H1 (cell line): ENCODE data around the gene ERP29. TPM values are rescaled to one million over a fixed set of nuclear protein-coding genes. Genes with fewer than 3 reads are reported as not detected.

Source experiments
- CTCF ChIA-PET: fragments of 300-600 bp; sonication (Branson Sonifier 250); formaldehyde crosslinking; loops from one replicate; lab custom pipeline; 2021; ENCODE audit not compliant: partially characterized antibody; lab: Charles Lee
- POLR2A ChIA-PET: fragments of 300-600 bp; sonication (Branson Sonifier 250); formaldehyde crosslinking; loops from one replicate; lab custom pipeline; 2021; ENCODE audit warnings: inconsistent platforms; ENCODE audit not compliant: partially characterized antibody; lab: Charles Lee
- DNase-seq, 2 experiments: peaks; one replicate each; pipeline versions ENCODE4 v3.0.0 to v3.0.0-alpha.2; 2010 to 2022; ENCODE audit warnings: low spot score in 2 of 2, low read depth in 1 of 2, mixed read lengths in 1 of 2
- FAIRE-seq: peaks from 2 replicates; lab custom pipeline; 2011; peaks lifted over from hg19 to GRCh38; lab: Jason Lieb, UNC
- H2AFZ ChIP-seq: 2 replicates; pipeline ENCODE4 v1.8.1; 2012; ENCODE audit warnings: low read length, inconsistent platforms
- H2AK5ac ChIP-seq: 2 replicates; pipeline ENCODE4 v1.6.1; 2013; ENCODE audit warnings: low read depth, low read length
- H2BK120ac ChIP-seq: replicated peaks from 2 replicates; pipeline ENCODE3; 2013; ENCODE audit warnings: low read depth, low read length, inconsistent platforms
- H2BK12ac ChIP-seq: 2 replicates; pipeline ENCODE4 v1.6.1; 2013; ENCODE audit warnings: low read depth, low read length
- H2BK15ac ChIP-seq: 2 replicates; pipeline ENCODE4 v1.6.1; 2013; ENCODE audit warnings: low read length
- H2BK20ac ChIP-seq: 2 replicates; pipeline ENCODE4 v1.6.1; 2013; ENCODE audit warnings: low read length
- H2BK5ac ChIP-seq: 2 replicates; pipeline ENCODE4 v1.6.1; 2013; ENCODE audit warnings: low read depth, low read length
- H3K14ac ChIP-seq: 2 replicates; pipeline ENCODE4 v1.6.1; 2013; ENCODE audit warnings: inconsistent platforms; ENCODE audit not compliant: insufficient read length
- H3K18ac ChIP-seq: 2 replicates; pipeline ENCODE4 v1.6.1; 2013; ENCODE audit warnings: low read length; ENCODE audit errors: extremely low read depth
- H3K23ac ChIP-seq: 2 replicates; pipeline ENCODE4 v1.6.1; 2013; ENCODE audit warnings: inconsistent platforms; ENCODE audit not compliant: insufficient read length
- H3K23me2 ChIP-seq: 2 replicates; pipeline ENCODE4 v1.6.1; 2013; ENCODE audit warnings: low read depth, low read length
- H3K27ac ChIP-seq: 2 replicates; pipeline ENCODE4 v1.6.1; 2011; ENCODE audit warnings: low read depth, low read length, inconsistent platforms
- H3K27me3 ChIP-seq, 4 experiments: replicated peaks in 1 of 4; 1 replicate in 1 of 4; 2 replicates in 3 of 4; pipeline versions ENCODE4 v1.6.1 to v1.8.1; 2011 to 2013; ENCODE audit warnings: low read length in 3 of 4, mild to moderate bottlenecking in 3 of 4, inconsistent platforms in 2 of 4, mixed read lengths in 2 of 4, moderate library complexity in 1 of 4; ENCODE audit not compliant: control insufficient read depth in 3 of 4, insufficient read depth in 3 of 4; ENCODE audit errors: extremely low read depth in 1 of 4
- H3K36me3 ChIP-seq, 4 experiments: 2 replicates each; pipeline versions ENCODE4 v1.6.1 to v1.8.1; 2011 to 2013; ENCODE audit warnings: mild to moderate bottlenecking in 4 of 4, low read length in 3 of 4, moderate library complexity in 2 of 4, control low read depth in 1 of 4, inconsistent platforms in 1 of 4; ENCODE audit not compliant: insufficient read depth in 4 of 4, control insufficient read depth in 2 of 4
- H3K4ac ChIP-seq: replicated peaks from 2 replicates; pipeline ENCODE3; 2013; ENCODE audit warnings: low read length, low read depth, mixed read lengths, inconsistent platforms; ENCODE audit not compliant: insufficient read length
- H3K4me1 ChIP-seq, 4 experiments: replicated peaks in 1 of 4; 1 replicate in 1 of 4; 2 replicates in 3 of 4; pipeline versions ENCODE4 v1.6.1 to v1.8.1; 2011 to 2013; ENCODE audit warnings: low read length in 3 of 4, inconsistent platforms in 2 of 4, mixed read lengths in 1 of 4; ENCODE audit not compliant: insufficient read depth in 4 of 4, control insufficient read depth in 3 of 4
- H3K4me2 ChIP-seq, 2 experiments: 2 replicates each; pipeline versions ENCODE4 v1.6.1 to v1.8.1; 2011 to 2013; ENCODE audit warnings: low read depth in 2 of 2, low read length in 2 of 2, control low read depth in 1 of 2, inconsistent platforms in 1 of 2, mild to moderate bottlenecking in 1 of 2; ENCODE audit not compliant: insufficient read depth in 1 of 2
- H3K4me3 ChIP-seq, 4 experiments: fragments of 200-600, 300-600 bp in 1 of 4; sonication (generic), shearing (Covaris generic), sonication (Bioruptor Twin) in 1 of 4; 2 replicates each; pipeline versions ENCODE4 v1.5.1 to v1.8.1; 2011 to 2016; ENCODE audit warnings: low read length in 4 of 4, low read depth in 3 of 4, control low read depth in 2 of 4, inconsistent platforms in 2 of 4, mild to moderate bottlenecking in 2 of 4, mixed read lengths in 1 of 4, moderate library complexity in 1 of 4; ENCODE audit not compliant: insufficient read depth in 2 of 4; ENCODE audit errors: extremely low read depth in 1 of 4
- H3K56ac ChIP-seq: replicated peaks from 2 replicates; pipeline ENCODE3; 2013; ENCODE audit warnings: low read depth, mild to moderate bottlenecking, mixed read lengths, low read length, inconsistent platforms; ENCODE audit not compliant: insufficient read length
- H3K79me1 ChIP-seq: 2 replicates; pipeline ENCODE4 v1.6.1; 2013; ENCODE audit warnings: low read depth, low read length, control low read depth
- H3K79me2 ChIP-seq, 2 experiments: 2 replicates each; pipeline versions ENCODE4 v1.6.1 to v1.8.1; 2012 to 2013; ENCODE audit warnings: low read length in 2 of 2, mild to moderate bottlenecking in 2 of 2, inconsistent platforms in 1 of 2; ENCODE audit not compliant: insufficient read depth in 2 of 2, control insufficient read depth in 1 of 2
- H3K9ac ChIP-seq, 4 experiments: replicated peaks in 1 of 4; 1 replicate in 1 of 4; 2 replicates in 3 of 4; pipeline versions ENCODE4 v1.6.1 to v1.8.1; 2011 to 2013; ENCODE audit warnings: low read depth in 3 of 4, low read length in 3 of 4, control low read depth in 2 of 4, mild to moderate bottlenecking in 2 of 4, moderate library complexity in 2 of 4, inconsistent platforms in 1 of 4; ENCODE audit errors: extremely low read depth in 1 of 4
- H3K9me3 ChIP-seq, 2 experiments: 2 replicates each; pipeline versions ENCODE4 v1.6.1 to v1.8.1; 2012 to 2013; ENCODE audit warnings: mild to moderate bottlenecking in 2 of 2, moderate library complexity in 2 of 2, control low read depth in 1 of 2, inconsistent platforms in 1 of 2, low read depth in 1 of 2, low read length in 1 of 2, mixed read lengths in 1 of 2; ENCODE audit not compliant: insufficient read depth in 2 of 2
- H4K20me1 ChIP-seq, 2 experiments: replicated peaks in 1 of 2; 2 replicates each; pipeline versions ENCODE3 to v1.8.1; 2011 to 2013; ENCODE audit warnings: inconsistent platforms in 2 of 2, low read length in 2 of 2, mild to moderate bottlenecking in 1 of 2; ENCODE audit not compliant: insufficient read depth in 2 of 2, control insufficient read depth in 1 of 2
- H4K5ac ChIP-seq: 2 replicates; pipeline ENCODE4 v1.6.1; 2013; ENCODE audit warnings: low read length, low read depth, mixed read lengths, inconsistent platforms; ENCODE audit not compliant: insufficient read length
- H4K8ac ChIP-seq: 2 replicates; pipeline ENCODE4 v1.8.0; 2013; ENCODE audit warnings: mild to moderate bottlenecking, moderate library complexity, low read length, inconsistent platforms; ENCODE audit not compliant: insufficient read depth; ENCODE audit errors: extremely low read depth
- H4K91ac ChIP-seq: replicated peaks from 2 replicates; pipeline ENCODE3; 2013; ENCODE audit warnings: low read length, mixed read lengths, inconsistent platforms; ENCODE audit not compliant: insufficient read length
- BACH1 ChIP-seq: IDR thresholded peaks from 2 replicates; pipeline ENCODE4 v1.6.1; 2012; ENCODE audit warnings: low read length, improper control_type of control experiment
- CREB1 ChIP-seq: IDR thresholded peaks from 2 replicates; pipeline ENCODE4 v1.6.1; 2012; ENCODE audit warnings: inconsistent platforms
- CTBP2 ChIP-seq: IDR thresholded peaks from 2 replicates; pipeline ENCODE4 v1.7.0; 2011; ENCODE audit warnings: borderline replicate concordance, mild to moderate bottlenecking, moderate library complexity, mixed read lengths, low read length; ENCODE audit not compliant: insufficient read depth, insufficient read length
- EP300 ChIP-seq, 2 experiments: IDR thresholded peaks; 1 replicate in 1 of 2; 2 replicates in 1 of 2; pipeline ENCODE4 v1.6.1; 2011 to 2012; ENCODE audit warnings: low read depth in 2 of 2, low read length in 2 of 2, mild to moderate bottlenecking in 2 of 2, borderline replicate concordance in 1 of 2, inconsistent platforms in 1 of 2, moderate library complexity in 1 of 2
- GTF2F1 ChIP-seq: IDR thresholded peaks from 2 replicates; pipeline ENCODE4 v1.6.1; 2012; ENCODE audit warnings: low read depth, low read length, improper control_type of control experiment, borderline replicate concordance
- JUN ChIP-seq: IDR thresholded peaks from 2 replicates; pipeline ENCODE4 v1.6.1; 2011; ENCODE audit warnings: low read depth, mild to moderate bottlenecking, improper control_type of control experiment, low read length
- KDM4A ChIP-seq: IDR thresholded peaks from one replicate; pipeline ENCODE4 v1.7.1; 2012; ENCODE audit warnings: low read depth, mild to moderate bottlenecking, moderate library complexity, low read length, inconsistent platforms; ENCODE audit not compliant: severe bottlenecking
- KDM5A ChIP-seq: fragments of 200-600 bp; IDR thresholded peaks from 2 replicates; pipeline ENCODE4 v1.7.1; 2012; ENCODE audit warnings: mild to moderate bottlenecking, low read length, inconsistent platforms, mixed read lengths
- MAX ChIP-seq: IDR thresholded peaks from 2 replicates; pipeline ENCODE4 v1.6.1; 2012; ENCODE audit warnings: inconsistent platforms
- NRF1 ChIP-seq: IDR thresholded peaks from 2 replicates; pipeline ENCODE4 v1.6.1; 2011; ENCODE audit warnings: mild to moderate bottlenecking, low read depth, low read length, improper control_type of control experiment
- POLR2AphosphoS5 ChIP-seq: IDR thresholded peaks from 2 replicates; pipeline ENCODE4 v1.6.1; 2011; ENCODE audit warnings: low read depth, low read length
- RBBP5 ChIP-seq: IDR thresholded peaks from 2 replicates; pipeline ENCODE4 v1.7.1; 2012; ENCODE audit warnings: low read depth, mild to moderate bottlenecking, inconsistent platforms, low read length, moderate library complexity, borderline replicate concordance
- RFX5 ChIP-seq: IDR thresholded peaks from 2 replicates; pipeline ENCODE4 v1.6.1; 2011; ENCODE audit warnings: low read depth, low read length, improper control_type of control experiment, borderline replicate concordance
- SP1 ChIP-seq: IDR thresholded peaks from 2 replicates; pipeline ENCODE4 v1.6.1; 2011; ENCODE audit warnings: low read depth, low read length
- USF2 ChIP-seq: IDR thresholded peaks from 2 replicates; pipeline ENCODE4 v1.6.1; 2011; ENCODE audit warnings: low read length, improper control_type of control experiment
- polyA plus RNA-seq, 7 experiments: library from polyadenylated mRNA; depleted of rRNA in 3 of 7; stranded (reverse) in 5 of 7; unstranded in 2 of 7; fragments of >200 nt in 5 of 7; fragments of 200-250 nt in 2 of 7; gene quantifications; 1 replicate in 5 of 7; 2 replicates in 1 of 7; 4 replicates in 1 of 7; pipeline versions ENCODE4 v1.2.1 to v1.2.3, GENCODE V29; 2011 to 2013; ENCODE audit warnings: missing spikeins in 2 of 7, mixed read lengths in 2 of 7
- total RNA-seq: library from RNA; stranded (reverse); fragmentation: NEBNext Ultra II Directional; extraction: Animal tissue kit (Norgen Biotek cat#: 25700); gene quantifications from 2 replicates; pipeline ENCODE4 v1.2.1, GENCODE V29; 2021

The ERP29 gene
- total and polyA plus RNA-seq, 2 of the 8 experiments (the other 6 are each of a cell fraction or from before 2014, with no cell fraction given): 88.7 to 171 TPM

DNA sequence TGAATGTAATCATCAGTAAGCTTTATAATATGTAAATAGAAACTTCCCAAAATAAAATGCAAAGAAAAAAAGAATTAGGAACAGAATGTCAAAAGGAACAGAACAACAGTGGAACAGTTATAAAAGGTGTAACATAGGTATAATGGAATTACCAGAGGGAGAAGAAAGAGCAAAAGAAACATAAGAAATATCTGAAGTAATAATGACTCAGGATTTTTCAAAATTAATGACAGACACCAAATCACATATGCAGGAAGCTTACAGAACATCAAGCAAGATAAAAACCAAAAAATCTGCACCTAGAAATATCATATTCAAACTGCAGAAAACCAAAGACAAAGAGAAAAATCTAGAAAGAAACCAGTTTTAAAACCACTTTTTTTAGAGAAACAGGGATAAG lies 36.4 kb upstream of the ERP29 start:
- ChIA-PET POLR2A (no interaction called here), CTCF (no interaction called here)
- no peak for FAIRE-seq
- TF ChIP-seq JUN (no peak), RBBP5 (no peak), MAX (no peak), EP300 (IDR thresholded peaks at IDR 0.05; ENCODE audit: borderline replicate concordance in 1 of 2, low read depth in 2 of 2, low read length in 2 of 2) (no peak), CREB1 (no peak), USF2 (no peak), GTF2F1 (no peak), BACH1 (no peak), SP1 (no peak), RFX5 (no peak), NRF1 (no peak), CTBP2 (no peak), KDM4A (no peak), POLR2AphosphoS5 (no peak), KDM5A (no peak)

More for the DNA sequence above, 36.4 kb upstream of the ERP29 start:
- Histone ChIP-seq H2BK15ac (no peak overlapping the region), H2BK120ac (no peak overlapping the region), H3K23ac (no peak overlapping the region), H4K91ac (no peak overlapping the region), H3K9me3 (no peaks in the 10 kb centered on the region), H3K4me1 (no peaks in the 10 kb centered on the region), H3K14ac (no peak overlapping the region), H3K4me2 (no peak overlapping the region), H2BK5ac (no peak overlapping the region), H2BK20ac (no peak overlapping the region), H3K27me3 (no peaks in the 10 kb centered on the region), H3K4me3 (no peak overlapping the region), H4K8ac (no peak overlapping the region), H3K18ac (no peak overlapping the region), H3K79me2 (no peaks in the 10 kb centered on the region), H3K56ac (no peak overlapping the region), H2AK5ac (no peak overlapping the region), H3K9ac (no peak overlapping the region), H3K4ac (no peak overlapping the region), H2BK12ac (no peak overlapping the region), H3K79me1 (no peaks in the 10 kb centered on the region), H3K36me3 (no peaks in the 10 kb centered on the region), H4K20me1 (no peaks in the 10 kb centered on the region), H3K23me2 (no peaks in the 10 kb centered on the region), H3K27ac (no peak overlapping the region), H2AFZ (no peak overlapping the region), H4K5ac (no peak overlapping the region)
- DNase-seq: no peak
